Uterus (tissue), 4 donors: ENCODE data around the gene LDB1. TPM values are rescaled to one million over a fixed set of nuclear protein-coding genes. Genes with fewer than 3 reads are reported as not detected.

Experiments used
- DNase-seq, 2 donors: peaks; one replicate each; pipeline ENCODE4 v3.0.0-alpha.2; 2019 to 2020
- H3K27ac ChIP-seq, 2 donors: fragments of 200-600 bp; sonication (generic); 1 replicate in 1 of 2; 2 replicates in 1 of 2; pipeline ENCODE4 v1.5.1; 2016 to 2018
- H3K27me3 ChIP-seq, 2 donors: fragments of 200-600 bp; sonication (generic); one replicate each; pipeline ENCODE4 v1.5.1; 2018 to 2019; ENCODE audit warnings: control low read depth in 1 of 2
- H3K36me3 ChIP-seq, 2 donors: fragments of 200-600 bp; sonication (generic); one replicate each; pipeline ENCODE4 v1.5.1; 2019; ENCODE audit warnings: control low read depth in 1 of 2
- H3K4me1 ChIP-seq, 2 donors: fragments of 200-600 bp; sonication (generic); one replicate each; pipeline ENCODE4 v1.5.1; 2018 to 2019; ENCODE audit warnings: control low read depth in 1 of 2
- H3K4me3 ChIP-seq, 2 donors: fragments of 200-600 bp; sonication (generic); 1 replicate in 1 of 2; 2 replicates in 1 of 2; pipeline ENCODE4 v1.5.1; 2018 to 2019; ENCODE audit warnings: mild to moderate bottlenecking in 1 of 2
- H3K9me3 ChIP-seq, 2 donors: fragments of 200-600 bp; sonication (generic); one replicate each; pipeline ENCODE4 v1.5.1; 2019; ENCODE audit warnings: control low read depth in 1 of 2
- POLR2A ChIP-seq, 2 donors: fragments of 450-650 bp; IDR thresholded peaks; one replicate each; pipeline ENCODE4 v1.6.1; 2016; ENCODE audit warnings: antibody characterized with exemption in 2 of 2, mild to moderate bottlenecking in 1 of 2, moderate library complexity in 1 of 2
- intact Hi-C: fragments of 100-400 bp; cut with DNase I; formaldehyde crosslinking; loops from one replicate; pipeline ENCODE4 v1.15.1; 2023; ENCODE audit warnings: low total_unique reads
- total RNA-seq, 4 donors: library from RNA; depleted of rRNA in 3 of 4; stranded (reverse); fragments of >200 nt in 3 of 4; gene quantifications; one replicate each; pipeline versions ENCODE4 v1.1.0 to v1.2.4, GENCODE V29; 2014 to 2023
- TF ChIP-seq, protein P1 (sequence below), 4 experiments: fragments of 200-600 bp in 2 of 4; fragments of 450-650 bp in 2 of 4; sonication (generic) in 2 of 4; IDR thresholded peaks; one replicate each; pipeline ENCODE4 v1.5.1; 2016 to 2019; ENCODE audit warnings: antibody characterized with exemption in 4 of 4, mild to moderate bottlenecking in 2 of 4, moderate library complexity in 1 of 4
- donor health status: DM: yes; HTN: yes; CAD: no.

The LDB1 gene, protein sequence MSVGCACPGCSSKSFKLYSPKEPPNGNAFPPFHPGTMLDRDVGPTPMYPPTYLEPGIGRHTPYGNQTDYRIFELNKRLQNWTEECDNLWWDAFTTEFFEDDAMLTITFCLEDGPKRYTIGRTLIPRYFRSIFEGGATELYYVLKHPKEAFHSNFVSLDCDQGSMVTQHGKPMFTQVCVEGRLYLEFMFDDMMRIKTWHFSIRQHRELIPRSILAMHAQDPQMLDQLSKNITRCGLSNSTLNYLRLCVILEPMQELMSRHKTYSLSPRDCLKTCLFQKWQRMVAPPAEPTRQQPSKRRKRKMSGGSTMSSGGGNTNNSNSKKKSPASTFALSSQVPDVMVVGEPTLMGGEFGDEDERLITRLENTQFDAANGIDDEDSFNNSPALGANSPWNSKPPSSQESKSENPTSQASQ
- total RNA-seq = 100 to 1,000 TPM in 1 of 4 donors, 10 to 100 TPM in 3; 17.4 to 121 (median 43.8) TPM

DNA sequence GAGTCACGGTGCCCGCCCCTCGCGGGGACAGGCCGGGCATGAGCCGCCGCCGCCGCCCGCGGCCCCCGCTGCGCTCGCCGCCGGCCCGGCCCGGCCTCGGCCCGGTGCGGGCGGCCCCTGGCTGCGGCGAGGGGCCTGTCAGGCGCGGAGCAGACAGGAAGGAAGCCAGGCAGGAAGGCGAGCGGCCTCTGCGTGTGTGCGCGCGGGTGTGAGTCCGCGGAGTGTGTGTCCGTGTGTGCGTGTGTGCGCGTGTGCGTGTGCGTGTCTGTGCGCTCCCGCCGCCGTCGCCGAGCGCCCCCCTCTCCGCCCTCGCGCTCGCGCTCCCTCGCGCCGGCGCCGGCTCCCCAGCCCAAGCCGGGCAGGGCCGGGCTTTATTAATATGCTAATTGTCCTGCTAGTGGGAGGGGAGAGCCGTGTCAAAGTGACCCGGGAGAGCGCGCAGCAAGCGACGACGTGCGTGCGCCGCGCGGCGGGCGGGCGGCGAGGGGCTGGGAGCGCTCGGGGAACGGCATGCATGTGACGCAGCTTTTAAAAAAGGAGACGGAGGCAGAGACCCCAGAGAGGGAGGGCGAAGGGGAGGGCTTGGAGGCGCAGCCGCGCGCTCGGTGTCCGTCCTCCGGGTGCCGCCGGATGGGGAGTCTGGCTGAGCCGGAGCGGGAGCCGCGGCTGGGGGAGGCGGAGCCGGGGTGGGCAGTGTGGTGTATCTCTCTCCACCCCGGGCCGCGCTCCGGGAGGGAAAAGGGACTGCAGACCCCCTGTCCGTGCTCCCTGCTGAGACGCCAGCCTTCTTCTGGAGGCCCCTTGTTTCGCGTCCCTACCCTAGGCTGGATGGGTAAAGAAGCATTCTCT lies at the start of gene LDB1:
LDB1 (minus strand) TSS at position 227 of the 849 bp plus-strand sequence. CDS start 258 bp downstream, outside the sequence.
- Histone ChIP-seq H3K36me3 (no peaks in the 10 kb centered on the region), H3K4me1 (peaks cover 0 to 31% of the 10 kb centered on the region in 2 donors), H3K9me3 (no peaks in the 10 kb centered on the region), H3K4me3 (peak within 1 kb of the TSS; percentile 84 to 93), H3K27me3 (no peaks in the 10 kb centered on the region), H3K27ac (peak within 1 kb of the TSS; percentile 98 to 100)
- intact Hi-C loops = no loop called here
- DNase-seq = peak; percentile 78 to 81
- TF ChIP-seq, protein P1, sequence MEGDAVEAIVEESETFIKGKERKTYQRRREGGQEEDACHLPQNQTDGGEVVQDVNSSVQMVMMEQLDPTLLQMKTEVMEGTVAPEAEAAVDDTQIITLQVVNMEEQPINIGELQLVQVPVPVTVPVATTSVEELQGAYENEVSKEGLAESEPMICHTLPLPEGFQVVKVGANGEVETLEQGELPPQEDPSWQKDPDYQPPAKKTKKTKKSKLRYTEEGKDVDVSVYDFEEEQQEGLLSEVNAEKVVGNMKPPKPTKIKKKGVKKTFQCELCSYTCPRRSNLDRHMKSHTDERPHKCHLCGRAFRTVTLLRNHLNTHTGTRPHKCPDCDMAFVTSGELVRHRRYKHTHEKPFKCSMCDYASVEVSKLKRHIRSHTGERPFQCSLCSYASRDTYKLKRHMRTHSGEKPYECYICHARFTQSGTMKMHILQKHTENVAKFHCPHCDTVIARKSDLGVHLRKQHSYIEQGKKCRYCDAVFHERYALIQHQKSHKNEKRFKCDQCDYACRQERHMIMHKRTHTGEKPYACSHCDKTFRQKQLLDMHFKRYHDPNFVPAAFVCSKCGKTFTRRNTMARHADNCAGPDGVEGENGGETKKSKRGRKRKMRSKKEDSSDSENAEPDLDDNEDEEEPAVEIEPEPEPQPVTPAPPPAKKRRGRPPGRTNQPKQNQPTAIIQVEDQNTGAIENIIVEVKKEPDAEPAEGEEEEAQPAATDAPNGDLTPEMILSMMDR (IDR thresholded peaks at IDR 0.05) = peak in 3 of 4 experiments; percentile 14 to 36 (median 25)
- TF ChIP-seq POLR2A (IDR thresholded peaks at IDR 0.05) = peak; percentile 95 to 96

DNA sequence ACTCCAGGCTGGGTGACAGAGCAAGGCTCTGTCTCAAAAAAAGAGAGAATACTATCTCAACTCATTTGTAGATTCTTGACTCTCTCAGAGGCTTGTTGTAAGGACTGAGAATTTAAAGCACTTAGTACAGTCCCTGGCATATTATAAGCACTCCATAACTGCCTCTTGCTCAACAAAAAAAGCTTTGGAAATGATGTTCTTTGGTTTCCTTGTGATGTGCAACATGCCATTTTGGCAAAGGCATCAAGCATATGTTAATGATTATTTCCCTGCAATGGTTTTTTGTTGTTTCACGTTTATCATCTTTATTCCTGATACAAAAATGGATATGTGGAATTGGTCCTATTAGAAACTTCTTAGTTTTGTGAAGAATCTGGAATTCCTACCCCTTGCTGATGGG lies 47.7 kb upstream of the LDB1 start:
- Histone ChIP-seq H3K36me3 (no peaks in the 10 kb centered on the region), H3K27me3 (no peaks in the 10 kb centered on the region), H3K4me3 (no peak overlapping the region), H3K9me3 (no peaks in the 10 kb centered on the region), H3K27ac (no peak overlapping the region), H3K4me1 (no peaks in the 10 kb centered on the region)
- intact Hi-C loops = no loop called here
- DNase-seq = no peak
- no peak for TF ChIP-seq POLR2A (IDR thresholded peaks at IDR 0.05)
- TF ChIP-seq, protein P1 (IDR thresholded peaks at IDR 0.05) = no peak

GRCh38 chr10:102163342-102163989 lies 43.3 kb upstream of the LDB1 start:
- no peaks in the 10 kb centered on the region for H3K4me1 ChIP-seq
- H3K27ac ChIP-seq = no peak overlapping the region
- no peak for DNase-seq
- no peak for TF ChIP-seq POLR2A (IDR thresholded peaks at IDR 0.05)
- TF ChIP-seq, protein P1 (IDR thresholded peaks at IDR 0.05) = no peak
- H3K36me3 ChIP-seq = no peaks in the 10 kb centered on the region
- no peak overlapping the region for H3K4me3 ChIP-seq
- no peaks in the 10 kb centered on the region for H3K27me3 ChIP-seq
- intact Hi-C loops = no loop called here
- H3K9me3 ChIP-seq = no peaks in the 10 kb centered on the region

GRCh38 chr10:102159831-102160230 lies 39.7 kb upstream of the LDB1 start:
- TF ChIP-seq, protein P1 (IDR thresholded peaks at IDR 0.05) = no peak
- no peak for TF ChIP-seq POLR2A (IDR thresholded peaks at IDR 0.05)
- peaks cover 0 to 2% of the 10 kb centered on the region in 2 donors for H3K36me3 ChIP-seq

More at GRCh38 chr10:102159831-102160230, 39.7 kb upstream of the LDB1 start:
- H3K27me3 ChIP-seq = no peaks in the 10 kb centered on the region
- no peak for DNase-seq
- H3K4me1 ChIP-seq = no peaks in the 10 kb centered on the region
- H3K27ac ChIP-seq = no peak overlapping the region
- H3K9me3 ChIP-seq = no peaks in the 10 kb centered on the region
- intact Hi-C loops = no loop called here
- no peak overlapping the region for H3K4me3 ChIP-seq
